Astrocyte of the spinal cord (primary cell): ENCODE data around the gene LCE6A.

ENCODE experiments used
- DNase-seq: peaks from one replicate; pipeline ENCODE4 v3.0.0; 2011; ENCODE audit warnings: low read depth, low spot score
- H3K4me3 ChIP-seq: 2 replicates; pipeline ENCODE4 v1.5.1; 2011; ENCODE audit warnings: low read depth, mild to moderate bottlenecking, low read length, moderate library complexity
- CTCF ChIP-seq: IDR thresholded peaks from 2 replicates; pipeline ENCODE4 v1.5.1; 2012; ENCODE audit warnings: low read depth, mild to moderate bottlenecking, low read length, inconsistent platforms
- in situ Hi-C: cut with HindIII; loops from 2 replicates; pipeline ENCODE4 v1.10.0; 2017; ENCODE audit warnings: low sequenced_read_pairs

Gene LCE6A

GRCh38 chr1:152858062-152858461, 15.4 kb downstream of the LCE6A start:
- no peak for TF ChIP-seq CTCF
- no peak for DNase-seq
- H3K4me3 ChIP-seq = no peak overlapping the region
- in situ Hi-C loops = no loop called here

GRCh38 chr1:152859696-152860095, 17.0 kb downstream of the LCE6A start, which contains the start of gene LCE7A:
TSS of gene LCE7A (plus strand) at chr1:152859996. CDS start at chr1:152860698, 702 bp downstream.
- TF ChIP-seq CTCF = no peak
- H3K4me3 ChIP-seq = no peak within 1 kb of the TSS
- DNase-seq = no peak
- in situ Hi-C loops = no loop called here

- H3K4me3 ChIP-seq = no peak overlapping the region
- in situ Hi-C loops = no loop called here
- TF ChIP-seq CTCF = no peak
- no peak for DNase-seq
Measured at GRCh38 chr1:152860129-152860528, 17.5 kb downstream of the LCE6A start.

GRCh38 chr1:152861374-152861773, 18.7 kb downstream of the LCE6A start:
- in situ Hi-C loops = no loop called here
- no peak for TF ChIP-seq CTCF
- no peak for DNase-seq
- no peak overlapping the region for H3K4me3 ChIP-seq

- H3K4me3 ChIP-seq = no peak overlapping the region
- in situ Hi-C loops = no loop called here
- TF ChIP-seq CTCF = no peak
- DNase-seq = no peak
Measured at GRCh38 chr1:152864443-152864842, 21.8 kb downstream of the LCE6A start.

GRCh38 chr1:152866321-152866720, 23.7 kb downstream of the LCE6A start:
- in situ Hi-C loops = no loop called here
- TF ChIP-seq CTCF = no peak
- H3K4me3 ChIP-seq = no peak overlapping the region
- no peak for DNase-seq
